SW 1271 (cell line): ENCODE results near the gene SHMT2.

Source experiments
- DNase-seq, 2 experiments: peaks; one replicate each; lab custom pipeline; 2025; lab: John Stamatoyannopoulos, UW

Gene SHMT2

DNA sequence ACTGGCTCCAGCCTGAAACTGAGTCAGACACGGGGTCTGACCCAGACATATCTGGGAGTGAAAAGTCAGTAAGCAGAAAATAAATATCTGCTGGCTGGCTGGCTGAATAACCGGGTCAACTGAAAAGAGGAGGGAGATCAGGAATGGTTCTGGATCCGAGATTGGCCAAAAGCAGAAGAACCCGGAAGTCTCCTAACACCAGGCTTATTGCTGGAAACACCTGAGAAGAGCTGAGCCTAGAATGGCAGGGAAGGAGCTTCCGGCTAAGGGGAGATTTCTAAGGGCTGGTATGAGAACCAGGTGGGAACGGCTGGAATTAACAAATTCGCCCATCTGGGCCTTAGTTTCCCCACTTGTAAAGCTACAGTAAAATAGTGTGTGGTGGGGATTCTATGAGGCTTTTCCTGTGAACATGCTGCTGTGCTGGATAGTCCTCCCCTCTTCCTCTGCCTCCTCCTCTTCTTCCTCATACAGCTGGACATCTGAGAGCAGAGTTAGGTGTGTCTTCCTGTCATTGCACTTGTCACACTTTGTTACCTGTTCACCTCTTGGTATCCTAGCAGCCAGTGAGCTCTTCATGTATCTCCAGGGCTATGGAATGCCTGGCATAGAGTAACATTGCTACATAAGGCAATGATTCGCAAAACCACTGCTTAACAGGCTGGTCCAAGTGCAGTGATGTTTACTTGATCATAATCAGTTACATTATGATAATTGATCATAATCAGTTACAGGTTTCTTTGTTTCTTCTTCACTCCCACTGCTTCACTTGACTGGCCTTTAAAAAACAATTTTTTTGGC, 2.0 kb upstream of the SHMT2 start:
- DNase-seq: no peak

DNA sequence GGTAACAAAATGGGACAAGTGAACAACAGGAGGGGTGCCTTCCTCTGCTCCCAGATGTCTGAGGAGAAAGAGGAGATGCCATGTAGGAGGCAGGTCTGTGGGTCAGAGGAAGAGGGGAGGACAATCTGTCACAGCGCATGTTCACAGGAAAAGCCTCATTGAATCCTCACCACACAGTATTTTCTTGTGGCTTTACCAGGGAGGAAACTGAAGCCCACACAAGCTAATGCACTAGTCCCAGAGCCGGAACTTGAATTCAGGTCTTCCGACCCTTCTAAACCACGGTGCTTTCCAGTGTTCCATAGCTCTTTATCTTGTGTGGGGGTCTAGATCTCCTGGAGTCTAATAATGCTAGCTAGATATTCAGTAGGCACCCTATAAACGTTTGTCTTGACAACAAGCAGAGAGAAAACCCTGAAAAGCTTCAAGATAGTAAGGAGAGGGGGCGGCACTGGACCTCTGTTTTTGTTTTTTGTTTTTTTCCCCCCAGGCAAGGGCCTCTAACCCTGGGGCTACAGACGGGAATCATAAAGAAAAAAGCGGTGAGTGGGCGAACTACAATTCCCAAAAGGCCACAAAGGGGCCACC, 371 bp upstream of the SHMT2 start:
- no peak for DNase-seq

DNA sequence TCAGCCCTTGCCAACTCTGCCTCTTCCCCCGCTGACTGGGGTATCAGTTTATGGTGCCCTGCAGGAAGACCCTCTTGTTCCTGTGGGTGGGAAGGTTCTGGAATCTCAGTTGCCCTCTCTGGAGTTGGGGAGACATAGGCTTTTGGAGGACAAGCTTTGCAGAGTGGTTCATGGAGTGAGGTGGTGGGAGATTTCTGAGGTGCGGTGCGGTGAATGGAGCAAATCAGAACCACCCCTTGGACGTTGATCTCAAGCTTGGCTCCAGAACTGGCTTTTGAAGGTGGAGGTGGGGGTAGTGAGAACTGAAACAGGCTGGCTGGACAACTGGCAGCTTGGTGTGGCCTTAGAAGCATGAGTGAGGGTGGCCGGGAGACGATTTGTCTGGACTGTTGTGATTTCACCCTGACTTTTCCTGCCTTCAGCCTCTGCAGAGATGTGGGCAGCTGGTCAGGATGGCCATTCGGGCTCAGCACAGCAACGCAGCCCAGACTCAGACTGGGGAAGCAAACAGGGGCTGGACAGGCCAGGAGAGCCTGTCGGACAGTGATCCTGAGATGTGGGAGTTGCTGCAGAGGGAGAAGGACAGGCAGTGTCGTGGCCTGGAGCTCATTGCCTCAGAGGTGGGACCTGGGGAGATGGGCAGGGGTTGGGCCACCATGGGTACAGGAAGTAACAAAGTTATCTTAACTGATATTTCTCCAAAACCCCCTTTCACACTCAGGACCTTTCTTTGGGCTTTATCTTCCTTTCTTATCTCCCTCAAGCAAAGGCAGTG, 1.1 kb downstream of the SHMT2 start:
- no peak for DNase-seq

DNA sequence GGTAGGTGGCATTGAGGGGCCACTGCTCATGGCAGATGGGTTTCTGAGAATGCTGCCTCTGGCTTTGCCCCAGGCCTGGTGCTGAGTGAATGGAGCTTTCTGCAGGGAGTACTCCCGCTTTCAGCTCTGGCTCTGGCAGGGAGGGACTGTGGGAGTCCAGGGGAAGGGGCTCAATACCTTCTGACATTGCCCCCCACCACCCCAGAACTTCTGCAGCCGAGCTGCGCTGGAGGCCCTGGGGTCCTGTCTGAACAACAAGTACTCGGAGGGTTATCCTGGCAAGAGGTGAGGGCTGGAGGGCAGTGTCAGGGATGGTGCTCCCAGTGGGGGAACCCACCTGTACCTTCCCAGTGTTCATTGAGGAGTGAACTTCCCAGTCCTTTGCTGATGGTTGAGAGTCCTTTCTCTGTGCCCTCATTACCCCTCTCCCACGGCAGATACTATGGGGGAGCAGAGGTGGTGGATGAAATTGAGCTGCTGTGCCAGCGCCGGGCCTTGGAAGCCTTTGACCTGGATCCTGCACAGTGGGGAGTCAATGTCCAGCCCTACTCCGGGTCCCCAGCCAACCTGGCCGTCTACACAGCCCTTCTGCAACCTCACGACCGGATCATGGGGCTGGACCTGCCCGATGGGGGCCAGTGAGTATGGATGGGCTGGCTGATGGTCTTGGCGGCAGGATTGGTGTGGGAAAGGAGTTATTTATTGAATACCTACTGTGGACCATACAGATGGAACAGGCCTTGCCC, 1.9 kb downstream of the SHMT2 start:
- no peak for DNase-seq

DNA sequence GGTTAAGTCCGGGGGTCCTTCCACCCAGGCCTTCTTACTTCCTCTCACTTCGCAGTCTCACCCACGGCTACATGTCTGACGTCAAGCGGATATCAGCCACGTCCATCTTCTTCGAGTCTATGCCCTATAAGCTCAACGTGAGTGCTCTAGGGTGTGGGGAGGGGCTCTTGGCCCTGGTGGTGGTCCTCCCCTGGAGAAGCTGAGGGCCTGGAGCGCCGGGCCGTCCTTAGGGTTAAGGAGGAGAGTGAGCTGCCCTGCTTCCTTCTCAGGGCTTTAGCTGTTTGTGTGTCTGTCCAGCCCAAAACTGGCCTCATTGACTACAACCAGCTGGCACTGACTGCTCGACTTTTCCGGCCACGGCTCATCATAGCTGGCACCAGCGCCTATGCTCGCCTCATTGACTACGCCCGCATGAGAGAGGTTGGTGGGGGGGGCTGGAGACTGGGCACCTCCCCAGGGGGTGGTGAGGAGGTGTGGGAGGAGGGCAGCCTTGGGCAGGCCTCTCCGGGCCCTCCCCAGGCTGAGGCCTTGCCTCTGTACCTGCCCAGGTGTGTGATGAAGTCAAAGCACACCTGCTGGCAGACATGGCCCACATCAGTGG, 2.7 kb downstream of the SHMT2 start:
- DNase-seq: no peak

DNA sequence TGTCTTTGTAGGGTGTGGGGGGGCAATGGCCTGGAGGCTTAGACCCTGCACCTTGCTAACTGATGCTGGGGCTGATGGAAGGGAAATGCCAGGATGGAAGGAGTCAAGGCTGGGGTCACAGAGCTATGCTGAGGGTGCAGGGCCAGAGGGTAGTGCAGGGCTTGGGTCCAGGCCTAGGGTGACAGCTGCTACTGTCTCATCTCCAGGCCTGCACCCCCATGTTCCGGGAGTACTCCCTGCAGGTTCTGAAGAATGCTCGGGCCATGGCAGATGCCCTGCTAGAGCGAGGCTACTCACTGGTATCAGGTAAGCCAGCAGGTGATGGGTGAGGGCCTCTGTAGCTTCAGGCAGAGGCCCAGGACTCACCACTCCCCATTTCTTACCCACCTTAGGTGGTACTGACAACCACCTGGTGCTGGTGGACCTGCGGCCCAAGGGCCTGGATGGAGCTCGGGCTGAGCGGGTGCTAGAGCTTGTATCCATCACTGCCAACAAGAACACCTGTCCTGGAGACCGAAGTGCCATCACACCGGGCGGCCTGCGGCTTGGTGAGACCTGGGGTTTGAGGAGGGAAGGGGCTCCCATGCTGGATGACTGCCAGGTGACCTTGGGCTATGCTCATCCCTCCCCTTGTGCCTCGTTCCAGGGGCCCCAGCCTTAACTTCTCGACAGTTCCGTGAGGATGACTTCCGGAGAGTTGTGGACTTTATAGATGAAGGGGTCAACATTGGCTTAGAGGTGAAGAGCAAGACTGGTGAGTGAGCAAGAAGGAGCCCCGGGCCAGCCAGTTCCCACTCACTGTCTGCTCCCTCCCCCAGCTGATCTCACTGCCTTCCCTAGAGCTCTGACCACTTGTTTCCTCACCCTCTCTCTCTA, 4.1 kb downstream of the SHMT2 start:
- no peak for DNase-seq

DNA sequence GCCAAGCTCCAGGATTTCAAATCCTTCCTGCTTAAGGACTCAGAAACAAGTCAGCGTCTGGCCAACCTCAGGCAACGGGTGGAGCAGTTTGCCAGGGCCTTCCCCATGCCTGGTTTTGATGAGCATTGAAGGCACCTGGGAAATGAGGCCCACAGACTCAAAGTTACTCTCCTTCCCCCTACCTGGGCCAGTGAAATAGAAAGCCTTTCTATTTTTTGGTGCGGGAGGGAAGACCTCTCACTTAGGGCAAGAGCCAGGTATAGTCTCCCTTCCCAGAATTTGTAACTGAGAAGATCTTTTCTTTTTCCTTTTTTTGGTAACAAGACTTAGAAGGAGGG, 4.7 kb downstream of the SHMT2 start:
- DNase-seq: no peak

DNA sequence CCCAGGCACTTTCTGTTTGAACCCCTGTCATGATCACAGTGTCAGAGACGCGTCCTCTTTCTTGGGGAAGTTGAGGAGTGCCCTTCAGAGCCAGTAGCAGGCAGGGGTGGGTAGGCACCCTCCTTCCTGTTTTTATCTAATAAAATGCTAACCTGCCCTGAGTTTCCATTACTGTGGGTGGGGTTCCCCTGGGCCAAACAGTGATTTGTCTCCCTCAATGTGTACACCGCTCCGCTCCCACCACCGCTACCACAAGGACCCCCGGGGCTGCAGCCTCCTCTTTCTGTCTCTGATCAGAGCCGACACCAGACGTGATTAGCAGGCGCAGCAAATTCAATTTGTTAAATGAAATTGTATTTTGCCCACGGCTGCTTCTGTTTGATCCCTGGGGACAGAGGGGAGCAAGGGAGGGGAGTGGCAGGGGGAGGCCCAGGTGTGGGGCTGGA, 5.1 kb downstream of the SHMT2 start:
- DNase-seq: no peak

DNA sequence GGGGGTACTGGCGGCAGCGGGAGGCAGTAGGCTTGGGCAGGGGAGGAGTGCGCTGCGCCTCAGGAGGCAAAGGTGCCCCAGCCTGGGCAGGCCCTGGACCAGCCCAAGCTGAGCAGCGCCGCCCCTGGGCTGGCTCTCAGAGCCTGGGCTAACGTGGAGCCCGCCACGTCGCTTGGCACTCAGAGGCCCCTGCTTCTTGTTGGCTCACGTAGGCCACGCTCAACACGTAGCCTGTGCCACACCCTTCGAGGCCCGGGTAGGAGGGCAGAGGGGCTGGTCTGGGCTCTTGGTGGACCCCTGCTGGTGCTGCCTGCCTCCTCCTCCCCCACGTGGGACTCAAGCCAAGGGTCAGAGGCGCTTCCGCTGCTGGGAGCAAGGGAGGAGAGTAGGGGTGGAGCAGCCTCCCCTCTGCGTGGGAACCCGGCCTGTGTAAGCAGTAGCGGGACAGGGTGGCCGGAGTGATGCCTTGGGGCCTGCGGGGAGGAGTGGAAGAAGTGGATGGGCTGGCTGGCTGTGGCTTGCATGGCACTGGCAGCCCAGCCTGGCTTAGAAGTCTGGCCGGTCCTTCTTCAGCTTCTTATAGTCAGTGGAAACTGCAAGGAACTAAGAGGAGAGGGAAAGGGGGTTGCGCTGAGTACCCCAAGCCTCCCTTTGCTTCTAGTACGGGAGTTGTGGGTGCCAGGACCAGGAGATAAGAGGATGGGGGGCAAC, 5.7 kb downstream of the SHMT2 start:
- no peak for DNase-seq

DNA sequence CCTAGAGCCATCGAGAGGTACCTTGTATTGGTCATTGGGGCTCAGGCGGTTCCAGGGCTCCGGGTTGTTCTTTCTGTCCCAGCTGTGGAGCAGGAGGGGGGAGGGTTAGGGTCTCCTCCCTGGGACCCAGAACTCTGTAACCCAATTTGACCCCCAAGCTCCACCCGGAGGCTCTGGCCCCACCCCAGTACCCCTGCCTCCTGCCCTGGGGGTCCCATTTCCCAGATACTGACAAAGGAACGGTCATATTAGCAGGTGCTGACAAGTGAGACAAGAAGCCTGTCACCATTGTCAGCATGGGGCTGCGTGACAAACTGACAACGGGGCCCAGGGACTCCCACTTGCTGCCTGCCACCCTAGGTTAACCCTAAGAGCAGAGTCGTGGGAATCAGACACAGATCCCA, 6.2 kb downstream of the SHMT2 start:
- DNase-seq: no peak

DNA sequence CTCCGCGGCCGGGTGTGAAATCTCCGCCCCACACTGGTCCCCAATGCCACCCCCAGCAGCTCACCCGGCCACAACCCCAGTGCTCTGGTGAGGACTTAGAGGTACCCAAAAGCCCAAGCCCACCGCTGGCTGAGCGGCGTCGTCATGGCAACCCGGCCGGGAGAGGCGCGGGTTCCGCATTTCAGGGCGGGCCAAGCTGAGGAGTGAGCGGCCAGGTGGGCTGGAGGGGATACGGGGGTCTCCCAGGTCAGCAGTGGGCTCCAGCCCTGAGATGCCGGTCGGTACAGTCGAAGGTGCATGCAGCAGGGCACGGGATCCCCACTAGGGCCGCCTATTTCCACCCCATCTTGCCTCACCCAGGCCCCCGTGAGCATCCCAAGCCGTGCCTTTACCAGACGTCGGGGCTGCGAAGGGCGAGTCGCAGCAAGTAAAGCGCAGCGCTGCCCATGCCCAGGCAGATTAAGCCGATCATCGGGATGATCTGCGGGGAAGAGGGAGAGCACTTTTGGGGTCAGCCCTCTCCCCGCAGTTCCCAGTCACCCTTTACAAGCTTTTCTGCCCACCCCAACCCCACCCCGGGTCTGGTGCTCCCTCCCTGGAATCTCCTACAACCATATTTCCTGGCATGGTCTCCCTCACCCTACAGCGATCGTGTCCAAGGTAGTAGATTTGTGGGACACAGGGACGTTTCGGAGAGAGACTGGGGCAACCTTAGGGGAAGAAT, 6.9 kb downstream of the SHMT2 start:
- no peak for DNase-seq

DNA sequence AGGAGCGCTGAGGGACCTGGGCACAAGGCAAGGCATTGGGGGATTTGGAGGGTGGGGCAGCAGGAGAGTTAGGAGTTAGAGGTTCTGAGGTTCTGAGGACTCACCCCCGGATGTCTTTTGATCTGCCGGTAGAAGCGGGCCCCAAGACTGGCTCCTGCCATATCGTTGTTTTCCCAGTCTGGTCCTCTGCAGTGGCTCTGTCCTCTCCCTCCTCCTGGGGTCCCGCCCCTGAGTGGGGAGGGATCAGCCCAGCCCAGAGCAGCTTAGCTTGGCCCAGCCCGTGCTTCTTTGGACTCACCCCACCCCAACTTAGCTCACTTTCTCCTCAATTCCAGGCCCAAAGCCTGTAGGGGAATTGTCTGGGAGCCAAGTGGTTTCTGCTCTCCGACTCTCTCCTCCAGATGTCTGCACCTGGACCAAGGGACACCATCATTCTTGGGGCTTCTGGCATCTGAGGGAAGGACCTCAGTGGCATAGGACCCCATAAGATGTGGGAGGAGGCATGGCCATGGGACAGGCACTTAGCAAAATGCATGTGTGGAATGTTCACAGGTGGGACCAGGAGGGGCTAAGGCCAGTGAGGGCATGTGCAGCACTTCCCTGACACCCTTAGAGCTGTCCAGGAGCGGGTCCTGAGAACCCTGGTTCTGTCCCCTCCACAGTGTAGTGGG, 7.5 kb downstream of the SHMT2 start:
- no peak for DNase-seq

DNA sequence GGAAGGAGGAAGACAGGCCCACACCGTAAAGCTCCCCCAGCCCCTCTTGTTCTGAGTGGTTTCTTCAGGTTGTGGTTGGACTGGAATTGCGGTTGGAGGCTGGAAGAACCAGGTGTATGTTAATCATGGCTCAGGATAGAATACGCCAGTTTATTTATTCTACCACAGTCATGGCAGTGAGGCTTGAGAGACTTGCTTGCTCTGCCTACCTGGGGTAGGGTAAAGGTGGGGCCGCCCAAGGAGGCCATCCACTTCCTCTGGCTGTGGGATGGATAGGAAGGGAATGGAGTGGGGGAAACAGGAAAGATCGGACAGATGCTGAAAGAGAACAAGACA, 8.1 kb downstream of the SHMT2 start:
- DNase-seq: no peak

DNA sequence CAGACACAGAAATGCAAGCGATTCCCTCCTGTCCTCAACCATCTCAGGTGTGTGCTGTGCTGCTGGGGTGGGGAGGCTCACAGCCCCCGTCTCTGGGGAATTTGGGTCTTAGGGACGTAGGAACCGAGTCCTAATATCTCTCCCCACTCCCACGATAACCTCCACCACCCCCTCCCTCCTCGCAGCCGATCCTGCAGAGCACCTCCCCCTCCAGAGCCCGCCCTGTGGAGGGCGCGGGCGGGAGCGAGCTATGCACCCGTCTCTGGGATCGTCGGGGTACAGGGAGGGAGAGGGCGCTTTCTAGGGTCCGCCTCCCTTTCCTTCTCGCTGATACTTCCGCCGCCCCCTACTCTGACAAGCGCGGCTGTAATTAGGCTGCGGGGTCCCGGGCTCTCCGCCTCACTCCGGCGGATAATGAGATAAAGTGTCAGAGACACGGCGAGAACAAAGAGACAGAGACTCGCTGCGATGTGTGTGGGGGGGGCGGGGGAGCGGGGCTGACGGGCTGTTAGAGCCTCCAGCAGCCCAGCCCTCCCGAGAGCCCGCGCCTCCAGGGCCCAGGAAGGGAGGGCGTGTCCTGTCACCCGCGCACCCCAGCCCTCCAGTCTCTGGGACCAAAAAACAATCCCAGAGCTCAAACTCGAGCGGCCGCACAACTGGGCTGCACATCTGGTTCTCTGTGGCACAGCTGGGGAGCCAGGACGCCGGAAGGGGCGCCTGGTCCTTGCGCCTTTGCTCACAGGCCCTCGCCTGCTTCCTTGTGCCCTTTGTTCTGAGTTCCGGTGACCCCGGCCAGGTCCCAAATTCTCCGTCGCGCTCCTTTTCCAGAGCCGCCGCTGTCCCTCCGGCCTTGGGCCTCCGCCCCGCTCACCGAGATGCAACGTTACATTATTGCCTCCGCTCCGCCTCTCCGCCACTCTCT, 8.7 kb downstream of the SHMT2 start:
- DNase-seq: no peak

DNA sequence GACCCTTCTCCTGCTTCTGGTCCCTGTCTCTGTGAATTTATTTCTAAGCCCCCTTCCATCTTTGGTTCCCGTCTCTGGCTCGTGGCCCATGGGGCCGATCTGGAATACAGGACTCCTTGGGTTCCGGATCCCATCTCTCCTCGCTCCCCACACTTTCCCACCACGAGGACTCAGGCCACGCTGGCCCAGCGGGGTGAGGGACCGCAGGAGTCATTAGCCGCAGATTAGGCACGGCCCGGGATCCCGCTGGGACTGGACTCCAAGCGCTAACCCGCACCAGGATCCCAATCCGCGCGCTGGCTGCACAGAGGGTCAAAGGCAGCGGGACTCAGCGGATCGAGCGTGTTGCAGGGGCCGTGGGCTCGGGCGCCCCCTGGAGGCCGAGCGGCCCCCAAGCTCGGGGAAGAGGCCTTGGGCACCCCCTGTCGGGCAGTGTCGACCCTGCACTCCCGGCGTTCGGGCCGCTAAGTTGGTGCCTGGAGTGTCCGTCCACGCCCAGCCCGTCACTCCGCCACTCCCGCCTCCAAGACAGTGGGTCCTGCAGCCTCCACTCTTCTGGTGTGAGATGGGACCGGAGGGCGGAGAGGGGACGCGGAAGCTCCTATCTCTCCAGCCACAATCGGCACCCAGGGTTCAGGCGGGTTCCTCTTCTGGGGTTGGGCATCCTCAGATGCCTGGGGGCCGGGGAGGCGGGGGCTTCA, 9.5 kb downstream of the SHMT2 start:
- DNase-seq: peak; percentile 29 to 76

DNA sequence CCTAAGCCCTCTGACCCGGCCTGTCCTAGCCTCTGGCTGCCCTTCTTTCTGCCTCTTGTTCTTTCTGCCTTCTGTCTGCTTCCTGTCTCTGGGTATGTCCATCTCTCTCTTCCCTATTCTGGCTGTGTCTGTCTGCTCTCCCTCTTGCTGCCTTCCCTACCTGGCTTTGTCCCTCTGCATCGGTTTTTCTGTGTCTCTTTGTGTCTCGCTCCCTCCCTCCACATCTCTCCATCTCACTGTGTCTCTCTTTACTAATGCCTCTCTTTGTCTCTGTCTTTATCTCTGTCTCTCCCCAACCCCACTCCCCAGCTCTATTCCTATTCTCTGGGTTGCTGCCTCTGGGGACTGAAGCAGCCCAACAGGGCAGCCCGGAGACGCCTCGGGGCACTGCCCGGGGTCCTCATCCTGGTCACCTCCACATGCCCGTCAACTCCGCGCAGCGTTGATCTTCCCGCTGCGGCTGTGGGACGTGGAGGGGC, 10.1 kb downstream of the SHMT2 start:
- no peak for DNase-seq
